COLO668 (cell line): ENCODE measurements around the gene BORCS5.
"Not testable (repeated sequence)": the region's sequence is repeated elsewhere in the genome, so short reads cannot be mapped to it uniquely, and the experiment has no call there.

ENCODE experiments used
- DNase-seq: peaks from one replicate; lab custom pipeline; 2025; ENCODE audit not compliant: unreplicated experiment; lab: John Stamatoyannopoulos, UW

BORCS5 gene

GRCh38 chr12:12351468-12352185 lies 5.3 kb upstream of the BORCS5 start:
- DNase-seq = not testable (repeated sequence)

DNA sequence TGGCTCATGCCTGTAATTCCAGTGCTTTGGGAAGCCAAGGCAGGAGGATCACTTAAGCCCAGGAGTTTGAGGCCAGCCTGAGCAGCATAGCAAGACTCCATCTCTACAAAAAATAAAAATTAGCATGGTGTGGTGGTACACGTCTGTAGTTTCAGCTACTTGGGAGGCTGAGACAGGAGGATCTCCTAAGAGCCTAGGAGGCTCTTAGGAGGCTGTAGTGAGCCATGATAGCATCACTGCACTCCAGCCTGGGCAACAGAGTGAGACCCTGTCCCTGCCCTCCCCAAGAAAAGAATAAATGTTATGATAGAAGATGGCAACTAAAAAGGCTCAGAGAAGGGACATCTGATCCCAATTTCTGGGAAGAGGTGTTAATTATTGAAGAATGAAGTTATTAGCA lies 3.6 kb upstream of the BORCS5 start:
- no peak for DNase-seq

GRCh38 chr12:12353807-12354206 lies 3.1 kb upstream of the BORCS5 start:
- DNase-seq = no peak

GRCh38 chr12:12356467-12356895 lies 397 bp upstream of the BORCS5 start:
- no peak for DNase-seq

- DNase-seq = no peak
Measured at GRCh38 chr12:12357719-12358461, 1.0 kb downstream of the BORCS5 start.

- DNase-seq = no peak
Measured at GRCh38 chr12:12358528-12358927, 1.6 kb downstream of the BORCS5 start.

- DNase-seq = no peak
Measured at GRCh38 chr12:12364787-12365445, 8.0 kb downstream of the BORCS5 start.

- no peak for DNase-seq
Measured at GRCh38 chr12:12365446-12365802, 8.5 kb downstream of the BORCS5 start.

DNA sequence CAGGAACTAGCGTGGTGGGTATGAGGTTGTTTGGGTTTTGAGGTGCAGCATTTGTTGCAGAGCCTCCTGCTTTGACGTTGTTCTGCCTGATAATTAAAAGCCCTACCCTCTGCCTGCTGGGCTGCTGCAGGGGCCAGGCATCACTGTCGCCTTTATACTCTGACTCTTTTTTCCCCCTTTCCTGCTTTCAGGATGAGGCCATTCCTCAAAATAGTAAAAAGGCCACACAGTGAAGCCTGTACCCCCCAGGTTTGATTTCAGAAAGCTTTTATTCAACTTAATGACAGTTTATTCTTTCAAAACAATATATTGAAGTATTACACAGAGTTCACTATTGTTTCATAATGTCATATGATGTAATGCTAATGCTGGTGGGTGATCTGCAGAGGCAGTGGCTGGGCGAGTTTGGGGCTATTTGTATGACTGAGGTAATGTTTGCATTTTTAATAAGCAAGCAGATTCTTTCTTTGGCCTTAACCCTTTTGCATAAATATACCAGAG lies 9.1 kb downstream of the BORCS5 start:
- no peak for DNase-seq

DNA sequence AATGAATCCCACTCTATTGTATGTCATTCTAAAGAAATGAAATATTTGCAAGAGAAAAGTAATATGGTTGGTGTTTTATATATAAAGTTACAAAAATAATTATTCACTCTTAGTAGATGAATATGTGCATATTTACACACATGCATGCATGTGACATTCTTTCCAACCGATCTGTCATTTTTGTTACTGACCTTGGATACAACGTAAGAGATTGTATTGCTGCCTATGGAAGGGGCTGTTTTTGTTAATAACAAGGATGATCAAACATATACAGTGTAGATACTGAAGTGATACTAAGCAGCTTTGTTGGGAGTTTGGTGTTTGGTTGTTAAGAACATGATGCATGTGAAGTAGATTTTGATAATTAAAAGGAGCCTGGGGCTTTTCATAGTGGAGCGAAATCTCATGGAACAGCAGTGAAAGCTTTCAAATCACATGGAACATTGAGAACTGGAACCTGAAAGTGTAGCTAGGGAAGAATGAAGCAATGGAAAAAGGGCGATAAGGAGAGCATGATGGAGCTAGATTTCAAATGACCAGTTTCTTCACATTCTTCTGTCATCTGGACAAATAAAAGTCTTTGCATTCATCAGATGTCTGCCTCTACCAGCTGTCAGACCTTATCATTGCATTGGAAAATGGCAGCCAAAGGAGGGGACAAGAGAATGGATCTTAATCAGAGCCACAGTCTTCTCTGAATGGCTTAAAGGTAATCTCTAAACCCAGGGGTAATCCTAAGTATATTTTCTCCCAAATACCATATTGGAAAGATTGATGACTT lies 10.0 kb downstream of the BORCS5 start:
- DNase-seq = no peak

- DNase-seq = no peak
Measured at GRCh38 chr12:12367482-12367998, 10.7 kb downstream of the BORCS5 start.

DNA sequence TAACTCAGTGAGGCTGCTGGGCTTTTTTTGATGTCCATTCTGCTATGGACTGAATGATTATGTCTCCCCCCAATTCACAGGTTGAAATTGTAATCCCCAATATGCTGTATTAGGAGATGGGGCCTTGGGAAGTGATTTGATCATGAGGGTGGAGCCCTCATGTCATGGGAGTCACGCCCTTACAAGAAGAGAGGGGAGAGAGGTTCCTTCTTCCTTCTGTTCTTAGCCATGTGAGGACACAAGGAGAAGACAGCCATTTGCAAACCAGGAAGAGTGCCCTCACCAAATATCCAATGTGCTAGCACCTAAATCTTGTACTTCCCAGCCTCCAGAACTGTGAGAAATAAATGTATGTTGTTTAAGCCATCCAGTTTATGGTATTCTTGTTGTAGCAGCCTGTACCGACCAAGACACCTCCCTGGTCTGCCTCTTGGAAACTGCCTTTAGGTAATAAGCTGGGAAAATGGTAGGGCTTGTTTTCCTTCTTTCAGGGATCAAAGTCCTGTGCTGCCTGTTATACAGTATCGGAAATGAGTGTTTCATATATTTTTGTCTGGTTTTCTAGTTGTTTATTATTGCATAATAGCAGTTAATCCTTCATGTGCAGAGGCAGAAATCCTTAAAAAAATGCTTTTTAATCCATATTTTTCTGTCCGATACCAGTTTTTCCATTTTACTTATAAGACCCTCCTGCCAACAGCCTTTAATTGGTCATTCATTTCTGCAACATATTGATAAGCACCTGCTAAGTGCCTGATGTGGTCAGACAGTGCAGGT lies 16.3 kb downstream of the BORCS5 start:
- no peak for DNase-seq

- peak; percentile 12 for DNase-seq
Measured at GRCh38 chr12:12376646-12377448, 20.0 kb downstream of the BORCS5 start.

DNA sequence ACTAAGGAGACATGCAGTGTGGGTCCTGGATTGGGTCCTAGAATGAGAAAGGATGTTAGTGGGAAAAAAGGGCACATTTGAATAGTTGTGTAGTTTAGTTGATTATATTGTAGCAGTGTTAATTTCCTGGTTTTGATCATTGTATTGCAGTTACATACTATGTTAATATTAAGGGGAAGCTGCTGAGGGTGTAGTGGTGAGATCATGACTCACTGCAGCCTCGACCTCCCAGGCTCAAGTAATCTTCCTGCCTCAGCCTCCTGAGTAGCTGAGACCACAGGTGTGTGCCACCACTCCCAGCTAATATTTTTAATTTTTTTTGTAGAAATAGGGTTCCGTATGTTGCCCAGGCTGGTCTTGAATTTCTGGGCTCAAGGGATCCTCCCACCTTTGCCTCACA lies 21.7 kb downstream of the BORCS5 start:
- no peak for DNase-seq

GRCh38 chr12:12379831-12380730 lies 23.2 kb downstream of the BORCS5 start:
- no peak for DNase-seq

DNA sequence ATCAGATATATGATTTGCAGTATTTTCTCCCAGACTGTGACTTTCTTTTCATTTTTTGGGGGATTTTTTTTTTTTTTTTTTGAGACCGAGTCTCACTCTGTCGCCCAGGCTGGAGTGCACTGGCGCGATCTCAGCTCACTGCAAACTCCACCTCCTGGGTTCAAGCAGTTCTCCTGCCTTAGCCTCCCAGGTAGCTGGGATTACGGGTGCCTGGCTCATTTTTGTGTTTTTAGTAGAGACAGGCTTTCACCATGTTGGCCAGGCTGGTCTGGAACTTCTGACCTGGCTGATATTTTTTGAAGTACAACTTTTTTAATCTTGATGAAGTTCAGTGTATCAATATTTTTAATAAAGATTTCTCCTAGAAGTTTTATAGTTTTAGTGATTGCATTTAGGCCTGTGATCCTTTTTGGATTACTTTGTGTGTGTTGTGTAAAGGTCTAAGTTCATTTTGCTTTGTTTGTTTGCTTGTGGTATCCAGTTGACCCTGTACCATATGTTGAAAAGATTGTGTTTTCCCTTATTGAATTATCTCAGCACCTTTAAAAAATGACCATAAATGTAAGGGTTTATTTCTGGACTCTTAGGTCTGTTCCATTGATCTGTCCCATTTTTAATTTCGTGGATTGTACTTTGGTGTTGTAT lies 24.2 kb downstream of the BORCS5 start:
- DNase-seq = no peak

DNA sequence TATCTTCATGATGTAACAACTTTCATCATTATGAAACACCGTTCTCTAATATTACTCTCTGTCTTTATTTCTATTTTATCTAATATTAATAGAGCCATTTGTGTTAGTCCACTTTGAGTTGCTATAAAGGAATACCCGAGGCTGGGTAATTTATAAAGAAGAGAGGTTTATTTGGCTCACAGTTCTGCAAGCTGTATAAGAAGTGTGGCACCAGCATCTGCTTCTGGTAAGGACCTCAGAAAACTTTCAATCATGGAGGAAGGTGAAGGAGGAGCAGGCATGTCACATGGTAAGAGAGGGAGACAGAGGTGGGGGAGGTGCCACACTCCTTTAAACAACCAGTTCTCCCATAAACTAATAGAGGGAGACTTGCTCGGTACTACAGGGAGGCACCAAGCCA lies 25.1 kb downstream of the BORCS5 start:
- DNase-seq = no peak
